Measurements from ENCODE around the gene LTV1.

The LTV1 gene

DNA sequence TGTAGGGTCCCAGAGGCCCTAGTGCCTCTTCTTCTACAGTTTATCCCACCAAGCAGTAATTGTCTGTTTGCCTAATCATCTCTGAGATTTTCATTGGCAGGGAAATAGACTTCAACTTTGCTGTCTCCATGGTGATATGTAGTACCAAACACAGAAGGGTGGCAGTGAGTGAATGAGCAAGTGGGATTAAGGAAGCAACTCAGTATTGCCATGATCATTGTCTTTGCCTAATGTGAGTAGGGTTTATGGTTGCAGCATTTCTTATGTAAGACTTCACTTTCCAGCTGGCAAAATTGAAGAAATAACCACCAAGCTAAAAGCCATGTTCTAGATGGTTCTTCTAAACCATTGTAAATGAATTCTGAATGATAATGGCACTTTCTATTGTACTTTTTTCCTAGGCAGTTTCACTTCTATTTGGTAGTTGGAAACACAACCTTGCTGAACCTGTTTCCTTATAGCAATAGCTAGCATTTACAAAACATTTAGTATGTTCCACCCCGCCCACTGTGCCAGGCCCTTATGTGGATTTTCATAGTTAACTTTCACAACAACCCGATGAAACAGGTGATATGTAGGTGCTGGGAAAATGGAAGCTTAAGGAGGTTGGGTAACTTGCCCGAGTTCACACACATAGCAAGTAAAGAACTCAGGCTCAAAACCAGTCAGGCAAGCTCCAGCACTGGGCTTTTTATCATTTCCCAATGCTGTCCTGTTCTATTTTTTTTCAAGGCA, 53.2 kb downstream of the LTV1 start:
- DNase-seq: no peak

GRCh38 chr6:143900358-143900757, 57.2 kb downstream of the LTV1 start:
- DNase-seq: no peak

DNA sequence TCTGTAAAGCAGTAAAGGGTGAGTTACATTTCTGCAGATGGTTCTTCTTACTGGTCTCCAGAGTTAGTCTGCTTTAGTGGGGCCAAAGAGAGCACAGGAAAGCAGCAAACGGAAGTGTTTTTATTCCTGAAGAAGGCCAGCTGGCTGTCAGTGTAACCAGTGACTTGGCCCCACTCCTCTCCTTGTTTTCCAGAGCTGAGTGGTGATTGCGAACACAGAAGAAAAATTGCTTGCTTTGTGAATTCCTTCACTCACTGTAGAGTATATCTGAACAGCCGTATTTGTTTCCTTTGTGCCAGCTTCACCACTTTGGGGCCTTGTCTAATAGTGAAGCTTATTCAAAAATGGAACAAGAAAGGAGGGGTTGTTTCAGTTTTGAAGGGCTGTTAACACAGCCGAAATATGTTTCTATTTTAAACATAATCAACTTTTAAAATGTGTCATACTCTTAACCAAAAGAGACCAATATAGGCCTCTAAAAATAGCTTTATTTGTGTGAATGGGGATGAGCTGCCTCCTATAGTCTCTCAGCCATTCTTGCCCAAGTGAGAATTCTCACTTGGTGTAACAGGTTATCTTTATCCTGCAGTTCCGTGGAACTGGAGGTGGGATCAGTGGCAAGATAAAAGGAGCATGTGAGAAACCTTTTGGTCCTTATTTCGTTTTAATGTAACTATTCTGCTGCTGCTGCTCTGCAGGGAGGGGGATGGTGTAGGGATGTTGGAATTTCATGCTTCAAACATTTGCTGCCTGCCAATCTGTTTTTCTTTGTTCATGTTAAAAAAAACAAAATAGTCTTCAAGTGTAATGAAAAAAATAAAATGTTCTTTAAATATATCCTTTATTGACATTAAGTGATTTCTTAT, 59.0 kb downstream of the LTV1 start:
- no peak for DNase-seq

- no peak for DNase-seq
These were observed 59.7 kb downstream of the LTV1 start for GRCh38 chr6:143902827-143903226.

GRCh38 chr6:143911028-143911427, 67.9 kb downstream of the LTV1 start:
- no peak for DNase-seq

GRCh38 chr6:143912671-143913070, 69.5 kb downstream of the LTV1 start:
- no peak for DNase-seq

Data from hematopoietic multipotent progenitor cell treated with erythropoietin and hydrocortisone succinate and interleukin-3 and kit ligand, for 8 days (in vitro differentiated cells).